Stimulated activated CD4-positive, alpha-beta T cell treated with anti-CD3 and anti-CD28 coated beads, Interleukin-4, amount 100 ng/mL, for 1 hour (primary cell): ENCODE results near the gene CMTM6.
"Not testable (repeated sequence)": the region's sequence is repeated elsewhere in the genome, so short reads cannot be mapped to it uniquely, and the experiment has no call there.

ENCODE experiments used
- DNase-seq: peaks from one replicate; pipeline ENCODE4 v3.0.0-alpha.2; 2020

Gene CMTM6

GRCh38 chr3:32463415-32463814 is 39.2 kb downstream of the CMTM6 start:
- not testable (repeated sequence) for DNase-seq

- DNase-seq, result not testable (repeated sequence)
Observed at GRCh38 chr3:32462191-32462986, 40.3 kb downstream of the CMTM6 start.

GRCh38 chr3:32460817-32461496 is 41.7 kb downstream of the CMTM6 start:
- not testable (repeated sequence) for DNase-seq

DNA sequence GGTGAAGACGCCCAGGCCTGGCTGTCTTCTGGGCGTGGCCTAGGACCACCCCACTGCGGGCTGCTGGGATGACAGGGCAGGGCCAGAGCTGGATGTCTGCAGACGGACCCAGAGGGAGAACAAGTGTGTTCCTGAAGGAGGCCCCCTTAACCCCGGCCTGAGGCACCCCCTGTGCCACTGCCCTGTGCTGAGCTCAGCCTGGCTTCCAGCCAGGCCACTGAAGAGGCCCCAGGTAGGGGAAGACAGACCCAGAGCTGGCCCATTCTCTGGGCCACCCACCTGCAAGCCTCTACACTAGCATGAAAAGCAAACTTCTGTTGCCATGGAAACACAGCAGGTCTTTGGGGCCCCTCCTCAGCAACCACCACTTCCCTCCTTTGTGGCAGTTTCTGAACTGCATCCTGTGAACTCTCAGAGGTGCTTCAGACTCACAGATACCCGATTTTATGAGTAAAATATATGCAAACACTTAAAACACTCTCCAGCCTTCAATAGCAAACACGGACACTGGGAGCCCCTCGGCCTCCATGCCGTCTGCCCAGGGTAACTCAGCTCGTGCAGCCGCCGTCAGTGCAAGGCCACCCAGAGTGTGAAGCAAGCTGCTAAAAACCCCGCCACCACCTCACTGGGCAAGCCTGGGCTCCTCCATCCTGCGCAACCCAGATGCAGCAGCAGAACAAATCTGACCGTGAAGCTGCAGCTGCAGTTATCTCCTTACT is 42.5 kb downstream of the CMTM6 start:
- DNase-seq, result peak; percentile 42

GRCh38 chr3:32459450-32459849 is 43.2 kb downstream of the CMTM6 start:
- no peak for DNase-seq

GRCh38 chr3:32457971-32458471 is 44.6 kb downstream of the CMTM6 start:
- peak; percentile 49 for DNase-seq

- DNase-seq, result no peak
Observed at GRCh38 chr3:32456429-32457130, 46.1 kb downstream of the CMTM6 start.

DNA sequence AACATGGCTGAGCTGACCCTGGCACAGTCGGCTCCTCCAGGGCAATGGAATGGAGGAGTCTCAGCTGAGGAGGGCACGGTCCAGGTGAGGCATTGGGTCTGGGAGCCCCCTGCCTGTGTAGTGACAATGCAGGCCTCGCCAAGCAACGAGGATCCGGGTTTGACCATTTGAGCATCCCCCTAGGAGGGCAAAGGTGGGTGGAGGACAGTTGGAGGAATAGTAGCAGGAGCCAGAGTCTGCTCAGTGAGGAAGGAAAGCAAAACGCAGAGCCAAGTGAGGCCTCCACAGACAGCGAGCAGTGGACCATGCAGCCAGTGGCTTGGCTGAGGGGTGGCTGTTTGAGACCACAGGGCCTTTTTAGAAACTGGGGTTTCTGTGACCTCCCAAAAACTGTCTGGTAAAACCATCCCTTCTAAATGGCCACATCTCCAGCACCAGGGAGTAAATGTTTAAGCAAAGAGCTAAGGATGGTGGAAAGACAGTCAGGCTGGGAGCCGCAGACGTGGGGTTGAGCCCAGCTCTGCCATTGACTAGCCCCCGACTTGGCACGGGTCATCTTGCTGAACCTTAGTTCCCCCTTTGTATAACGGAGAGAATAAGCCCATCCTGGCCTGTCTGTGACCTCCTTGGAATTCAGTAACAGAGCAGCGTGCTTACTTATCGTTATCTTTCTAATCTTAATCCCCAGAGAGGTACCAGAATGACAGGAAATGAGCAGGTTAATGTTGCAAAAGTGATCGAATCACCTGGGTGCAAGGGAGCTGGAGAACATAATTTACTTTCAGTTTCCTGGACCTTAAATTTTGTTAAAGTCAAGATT is 46.8 kb downstream of the CMTM6 start:
- no peak for DNase-seq

DNA sequence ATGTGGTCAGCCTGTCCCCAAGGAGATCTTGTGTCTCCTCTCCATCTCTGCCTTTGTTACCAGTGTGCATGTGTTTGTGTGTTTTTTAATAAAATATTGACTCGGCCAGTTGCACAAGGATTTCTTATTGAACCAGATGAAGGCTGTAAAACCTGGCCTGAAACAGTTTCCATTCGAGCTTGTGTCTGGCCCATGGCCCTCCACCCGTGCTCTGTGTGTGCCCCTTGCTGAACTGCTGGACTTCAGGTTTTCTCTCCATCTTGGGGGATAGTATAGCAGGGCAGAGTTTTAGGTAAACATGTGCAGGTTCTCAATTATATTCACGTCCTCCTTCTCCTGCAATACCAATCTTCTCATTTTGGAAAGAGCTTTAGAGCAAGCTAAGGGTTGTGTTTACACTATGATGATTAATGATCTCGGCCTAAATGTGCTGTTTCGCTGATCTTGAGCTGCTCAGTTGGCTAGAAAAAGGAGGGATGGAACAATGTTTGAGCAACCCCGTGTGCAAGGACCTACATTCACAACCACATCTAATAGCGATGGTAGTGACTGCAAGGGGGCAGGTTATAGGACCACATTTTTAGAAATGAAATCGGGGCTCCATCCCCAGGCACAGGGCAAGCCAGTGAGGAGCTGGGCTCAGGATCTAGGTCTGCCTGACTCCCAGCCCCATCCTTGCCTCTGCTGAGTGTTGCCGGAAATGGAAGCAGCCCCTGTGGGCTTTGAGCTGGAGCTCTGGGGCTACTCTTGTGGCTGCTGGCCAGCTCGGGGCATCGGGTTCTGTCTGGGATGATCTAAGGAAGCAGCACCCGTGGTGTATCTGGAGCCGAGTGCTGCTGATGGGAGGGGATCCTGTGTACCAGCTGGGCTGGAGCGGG is 47.7 kb downstream of the CMTM6 start:
- no peak for DNase-seq

DNA sequence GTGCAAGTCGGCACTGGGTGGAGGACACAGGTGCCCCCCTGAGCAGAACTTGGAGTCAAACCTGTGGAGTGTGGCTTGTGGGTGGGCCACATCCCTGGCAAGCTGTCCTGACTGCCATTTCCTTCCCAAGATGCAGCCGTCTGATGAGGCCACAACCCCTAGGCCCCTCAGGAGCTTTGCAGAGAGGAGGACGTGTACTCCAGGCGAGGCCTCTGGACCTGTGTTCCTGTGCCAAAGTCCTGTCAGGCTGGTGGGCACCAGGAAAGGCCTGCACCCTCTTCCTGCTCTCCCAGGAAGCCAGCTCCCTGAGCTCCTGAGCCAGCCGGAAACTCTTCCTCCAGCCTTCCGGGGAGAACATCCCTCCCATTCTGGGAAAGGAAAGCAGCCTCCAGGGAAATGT is 48.5 kb downstream of the CMTM6 start:
- no peak for DNase-seq

- no peak for DNase-seq
Observed at GRCh38 chr3:32453346-32453745, 49.3 kb downstream of the CMTM6 start.

GRCh38 chr3:32452009-32452408 is 50.6 kb downstream of the CMTM6 start:
- DNase-seq, result no peak

DNA sequence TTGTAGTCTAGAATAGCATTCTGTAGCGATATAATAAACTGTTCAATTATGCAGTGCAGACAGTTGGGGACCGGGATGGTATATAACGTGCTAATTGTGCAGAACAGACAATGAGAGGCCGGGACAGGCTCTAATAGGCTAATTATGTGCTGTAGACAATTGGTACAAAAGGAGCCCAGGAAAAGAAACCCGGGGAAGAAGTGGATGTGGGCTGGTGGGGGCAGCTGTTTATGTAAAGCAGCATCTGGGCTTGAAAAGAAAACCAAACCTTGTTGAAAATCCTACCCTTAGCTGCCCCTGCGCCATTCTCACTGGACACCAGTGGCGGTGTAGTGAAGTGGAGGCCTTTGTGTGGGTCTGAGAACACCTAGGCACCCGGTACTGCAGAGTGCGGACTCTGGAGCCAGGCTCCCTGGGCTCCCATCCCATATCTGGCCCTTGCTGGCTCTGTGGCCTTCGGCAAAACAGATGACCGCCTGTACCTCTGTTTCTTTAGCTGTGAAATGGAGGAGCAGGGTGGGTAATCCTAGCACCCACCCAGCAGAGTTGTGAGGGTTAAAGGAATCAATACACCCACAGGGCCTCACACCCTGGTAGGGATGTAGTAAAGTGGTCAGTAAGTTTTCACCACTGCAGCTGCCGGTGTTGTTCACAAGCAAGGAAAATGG is 51.5 kb downstream of the CMTM6 start:
- no peak for DNase-seq

DNA sequence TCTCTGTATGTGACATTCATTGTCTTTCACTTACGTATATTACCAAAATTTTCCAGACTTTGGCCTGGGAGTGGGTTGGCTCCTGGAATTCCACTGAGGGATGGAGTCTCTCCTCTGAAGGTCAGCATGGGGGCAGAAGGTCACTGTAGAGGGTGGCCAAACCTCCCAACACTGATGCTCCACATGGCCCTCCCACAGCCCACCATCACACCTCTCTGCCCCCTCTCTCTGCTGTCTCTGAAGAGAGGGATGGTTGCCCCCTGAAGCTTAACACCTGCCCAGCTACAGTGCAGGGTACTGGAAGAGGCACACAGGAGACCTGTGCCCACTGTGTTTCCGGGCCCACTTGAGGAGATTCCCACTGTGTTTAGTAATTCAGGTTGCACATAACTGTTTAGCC is 52.2 kb downstream of the CMTM6 start:
- no peak for DNase-seq

DNA sequence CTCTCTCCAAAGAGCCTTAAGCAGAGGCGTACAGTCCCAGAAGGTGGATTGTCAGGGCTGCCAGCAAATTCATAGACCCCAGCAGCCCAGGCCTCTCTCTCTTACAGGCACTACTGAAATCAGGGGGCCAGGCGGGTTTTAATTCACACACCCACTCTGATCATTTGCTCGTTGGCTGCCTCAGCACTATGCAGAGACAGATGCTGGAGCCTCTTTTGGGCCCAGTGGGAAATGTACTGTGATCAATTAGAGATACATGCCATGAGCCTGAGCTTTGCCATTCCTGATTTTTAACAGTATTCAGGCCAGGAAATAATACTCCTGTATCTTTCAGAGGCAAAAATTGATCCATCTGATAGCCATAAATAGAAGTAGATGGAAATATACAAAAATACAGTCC is 53.0 kb downstream of the CMTM6 start:
- DNase-seq, result no peak

DNA sequence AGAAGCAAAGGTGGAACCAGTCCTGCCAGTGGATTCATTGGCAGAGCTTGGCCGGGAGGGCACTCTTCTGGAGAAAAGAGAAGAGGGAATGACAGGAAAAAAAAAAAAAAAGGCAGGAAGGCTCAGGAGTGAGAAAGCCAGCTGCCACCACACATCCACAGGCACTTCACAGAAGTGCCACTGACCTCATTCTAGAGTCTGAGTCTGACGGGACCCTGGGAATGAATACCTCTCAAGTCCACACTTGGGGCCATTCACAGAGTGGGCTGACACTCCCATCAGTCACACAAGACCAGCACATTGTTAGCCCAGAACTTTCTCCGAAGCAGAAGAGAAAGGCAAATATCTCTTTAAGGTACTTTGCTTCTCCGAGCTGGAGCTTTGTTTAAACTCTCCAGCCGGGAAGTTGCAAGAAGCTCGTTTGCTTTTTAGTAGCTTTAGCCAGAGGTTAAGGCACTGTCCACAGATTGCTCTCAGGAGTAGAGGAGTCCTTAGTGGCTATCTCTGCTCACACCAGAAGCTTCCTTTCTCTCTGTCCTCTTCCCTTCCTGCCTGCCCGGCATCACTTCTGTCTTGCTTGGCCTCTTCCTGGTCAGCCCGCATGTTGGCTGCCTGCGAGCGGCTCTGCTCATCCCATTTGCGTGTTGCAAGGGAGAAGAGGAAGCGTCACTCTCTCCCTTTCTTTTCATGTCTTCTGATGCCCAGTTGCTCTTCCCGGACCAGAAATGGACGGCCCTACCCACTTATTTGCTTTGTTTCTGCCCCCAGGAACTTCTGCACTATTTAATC is 53.8 kb downstream of the CMTM6 start:
- DNase-seq, result no peak

DNA sequence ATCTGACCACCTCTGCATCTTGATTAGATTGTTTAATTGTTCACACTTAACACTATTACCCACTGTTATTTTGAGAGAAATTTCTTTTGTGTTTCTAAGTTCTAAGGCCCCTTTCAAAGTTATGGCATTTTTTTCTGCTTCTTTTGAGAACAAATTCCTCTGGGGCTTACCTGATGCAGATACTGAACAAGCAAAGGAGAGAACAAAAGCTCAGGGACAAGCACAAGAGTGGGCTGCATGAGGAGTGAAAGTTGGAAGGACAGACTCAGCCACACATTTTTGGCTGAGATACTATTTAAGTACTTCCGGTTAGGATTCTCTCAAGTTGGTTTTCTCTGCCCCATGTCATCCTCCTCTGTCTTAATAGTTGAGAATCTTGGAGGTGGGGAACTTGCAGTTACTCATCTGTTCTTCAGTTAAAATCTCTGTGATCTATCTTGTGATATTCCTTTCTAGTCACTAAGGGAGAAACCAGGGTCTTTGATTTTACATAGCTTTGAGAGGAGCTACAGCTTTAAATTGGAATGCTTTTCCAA is 54.7 kb downstream of the CMTM6 start:
- DNase-seq, result no peak

GRCh38 chr3:32443478-32443877 is 59.2 kb downstream of the CMTM6 start:
- DNase-seq, result no peak

GRCh38 chr3:32442766-32443165 is 59.9 kb downstream of the CMTM6 start:
- DNase-seq, result no peak
